GM19328 (cell line): Measurements from ENCODE around the gene ATP9B.
"Not testable (repeated sequence)": the region's sequence is repeated elsewhere in the genome, so short reads cannot be mapped to it uniquely, and the experiment has no call there.

ENCODE experiments used
- ATAC-seq: cut with Tn5 transposase; IDR thresholded peaks from one replicate; pipeline ENCODE4 v1.9.1; 2021; ENCODE audit warnings: mild to moderate bottlenecking, moderate library complexity; ENCODE audit not compliant: unreplicated experiment

The ATP9B gene

GRCh38 chr18:79069717-79070151 lies 540 bp downstream of the ATP9B start:
- no peak for ATAC-seq

- ATAC-seq = no peak
These were observed 1.3 kb downstream of the ATP9B start for GRCh38 chr18:79070486-79070885.

- ATAC-seq = no peak
These were observed 1.8 kb downstream of the ATP9B start for GRCh38 chr18:79071037-79071436.

DNA sequence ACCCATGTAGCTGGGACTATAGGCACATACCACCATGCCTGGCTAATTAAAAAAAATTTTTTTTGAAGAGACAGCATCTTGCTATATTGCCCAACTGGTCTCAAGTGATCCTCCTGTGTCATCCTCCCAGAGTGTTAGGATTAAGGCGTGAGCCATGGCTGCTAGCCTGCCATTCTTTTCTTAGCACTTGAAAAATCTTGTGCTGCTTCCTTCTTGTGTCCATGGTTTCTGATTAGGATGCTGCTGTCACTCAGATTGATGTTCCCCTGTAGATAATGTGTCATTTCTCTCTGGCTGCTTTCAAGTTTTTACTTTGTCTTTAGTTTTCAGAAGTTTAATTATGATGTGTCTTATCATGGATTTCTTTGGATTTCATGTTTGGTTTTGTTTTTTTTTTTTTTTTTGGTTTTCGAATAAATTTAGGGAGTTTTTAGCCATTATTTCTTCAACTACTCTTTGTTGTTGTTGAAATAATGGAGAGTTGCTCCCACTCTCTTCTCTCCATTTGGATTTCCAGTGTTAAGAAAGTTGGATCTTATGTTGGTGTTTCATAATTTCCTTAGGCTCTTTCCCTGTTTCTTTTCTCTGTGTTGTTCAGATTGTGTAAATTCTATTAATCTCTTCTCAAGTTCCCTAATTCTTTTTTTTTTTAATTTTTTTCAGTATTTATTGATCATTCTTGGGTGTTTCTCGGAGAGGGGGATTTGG lies 2.5 kb downstream of the ATP9B start:
- ATAC-seq = no peak

DNA sequence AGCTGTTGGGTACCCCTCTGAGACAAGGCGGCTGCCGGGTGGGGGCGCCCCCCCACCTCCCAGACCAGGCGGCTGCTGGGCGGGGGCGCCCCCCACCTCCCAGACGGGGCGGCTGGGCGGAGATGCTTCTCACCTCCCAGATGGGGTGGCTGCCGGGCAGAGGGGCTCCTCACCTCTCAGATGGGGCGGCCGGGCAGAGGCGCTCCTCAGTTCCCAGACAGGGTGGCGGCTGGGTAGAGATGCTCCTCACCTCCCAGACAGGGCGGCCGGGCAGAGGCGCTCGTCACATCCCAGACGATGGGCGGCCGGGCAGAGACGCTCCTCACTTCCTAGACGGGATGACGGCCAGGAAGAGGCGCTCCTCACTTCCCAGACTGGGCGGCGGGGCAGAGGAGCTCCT lies 3.5 kb downstream of the ATP9B start:
- not testable (repeated sequence) for ATAC-seq

DNA sequence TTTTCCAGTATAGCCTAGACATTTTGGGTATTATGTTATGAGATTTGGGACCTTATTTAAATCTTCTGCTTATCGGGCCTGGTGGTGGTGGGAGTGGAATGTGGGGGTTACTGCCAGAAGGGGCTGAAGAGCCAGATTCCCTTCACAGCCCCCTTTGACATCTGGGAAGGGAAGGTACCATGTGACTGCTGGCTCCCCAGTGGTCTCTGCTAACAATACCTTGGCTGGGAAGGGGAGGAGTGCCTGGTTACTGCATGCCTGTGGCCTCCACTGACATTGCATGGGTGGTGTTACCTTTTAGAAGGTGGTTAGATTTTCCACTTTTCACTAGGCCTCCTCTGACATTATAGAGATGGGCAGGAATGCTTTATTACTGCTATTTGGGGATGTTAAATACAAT lies 8.0 kb downstream of the ATP9B start:
- no peak for ATAC-seq

- not testable (repeated sequence) for ATAC-seq
These were observed 9.6 kb downstream of the ATP9B start for GRCh38 chr18:79078791-79079190.

DNA sequence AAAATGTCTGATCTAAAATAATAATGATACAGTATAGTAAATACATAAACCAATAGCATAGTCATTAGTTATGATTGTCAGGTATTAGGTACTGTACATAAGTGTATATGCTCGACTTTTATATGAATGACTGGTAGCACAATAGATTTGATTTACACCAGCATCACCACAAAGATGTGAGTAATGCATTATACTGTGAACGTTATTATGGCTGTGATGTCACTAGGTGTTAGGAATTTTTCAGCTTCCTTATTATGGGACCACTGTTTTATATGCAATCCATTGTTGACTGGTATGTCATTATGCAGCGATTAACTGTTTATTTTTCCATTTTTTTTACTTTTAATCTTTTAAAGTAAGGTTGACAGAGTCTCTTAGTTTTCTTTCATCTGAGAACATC lies 23.7 kb downstream of the ATP9B start:
- no peak for ATAC-seq

GRCh38 chr18:79093986-79094385 lies 24.8 kb downstream of the ATP9B start:
- no peak for ATAC-seq

- ATAC-seq = no peak
These were observed 26.0 kb downstream of the ATP9B start for GRCh38 chr18:79095216-79095615.

- ATAC-seq = no peak
These were observed 31.8 kb downstream of the ATP9B start for GRCh38 chr18:79100944-79101343.

- no peak for ATAC-seq
These were observed 33.7 kb downstream of the ATP9B start for GRCh38 chr18:79102886-79103285.

DNA sequence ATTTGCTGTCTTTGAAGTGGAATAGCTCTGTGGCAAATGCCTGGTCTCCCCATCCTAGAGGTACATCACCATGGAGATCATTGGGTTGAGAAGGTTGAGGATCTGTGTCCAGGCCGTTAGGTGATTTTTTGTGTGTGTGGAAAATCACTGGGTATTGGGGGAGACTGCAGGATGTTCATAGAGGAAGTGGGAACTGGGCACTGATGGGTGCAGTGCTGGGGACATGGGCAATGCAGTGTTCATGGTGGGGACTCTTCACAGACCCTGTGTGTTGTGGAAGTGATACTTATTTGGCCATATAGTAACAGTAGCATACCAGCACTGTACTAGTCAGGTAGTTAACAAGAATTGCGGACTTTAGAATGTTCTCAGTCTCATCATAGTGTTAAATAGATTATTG lies 34.9 kb downstream of the ATP9B start:
- no peak for ATAC-seq

DNA sequence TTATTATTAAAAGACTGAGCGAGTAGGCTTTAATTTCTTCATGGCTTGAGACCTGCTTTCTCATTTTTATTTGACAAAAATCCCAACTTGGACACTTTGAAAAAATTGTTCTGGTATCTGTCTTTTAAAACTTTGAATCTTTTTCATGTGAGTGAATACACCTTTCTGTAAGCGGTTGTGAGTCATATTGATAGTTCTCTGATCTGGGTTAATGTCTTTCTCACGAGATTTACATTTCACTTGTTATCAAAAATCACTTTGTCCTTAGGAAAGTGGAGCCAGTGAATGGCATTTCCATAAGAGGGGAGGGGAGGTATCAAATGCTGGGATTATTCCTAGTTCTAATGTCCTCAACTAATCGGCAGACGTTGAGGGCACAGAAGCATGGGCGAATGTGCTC lies 36.3 kb downstream of the ATP9B start:
- no peak for ATAC-seq

DNA sequence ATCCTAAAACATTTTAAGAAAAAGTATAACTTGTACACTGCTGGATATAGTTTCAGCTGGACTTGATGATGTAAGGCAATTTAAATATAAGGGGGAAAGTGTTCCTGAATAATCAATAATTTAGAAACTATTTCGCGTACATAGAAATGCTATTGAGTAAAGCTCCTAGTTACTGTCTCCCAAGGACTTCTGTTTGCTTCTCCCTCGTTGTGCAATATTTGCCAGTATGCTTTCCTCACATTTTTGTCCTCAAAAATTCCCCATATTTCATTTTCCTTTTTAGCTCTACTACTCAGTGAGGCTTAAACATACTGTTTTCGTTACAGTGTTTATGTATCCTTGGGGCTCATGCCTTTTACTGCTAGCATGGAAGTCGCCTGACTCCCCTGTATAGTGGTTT lies 36.9 kb downstream of the ATP9B start:
- ATAC-seq = no peak

DNA sequence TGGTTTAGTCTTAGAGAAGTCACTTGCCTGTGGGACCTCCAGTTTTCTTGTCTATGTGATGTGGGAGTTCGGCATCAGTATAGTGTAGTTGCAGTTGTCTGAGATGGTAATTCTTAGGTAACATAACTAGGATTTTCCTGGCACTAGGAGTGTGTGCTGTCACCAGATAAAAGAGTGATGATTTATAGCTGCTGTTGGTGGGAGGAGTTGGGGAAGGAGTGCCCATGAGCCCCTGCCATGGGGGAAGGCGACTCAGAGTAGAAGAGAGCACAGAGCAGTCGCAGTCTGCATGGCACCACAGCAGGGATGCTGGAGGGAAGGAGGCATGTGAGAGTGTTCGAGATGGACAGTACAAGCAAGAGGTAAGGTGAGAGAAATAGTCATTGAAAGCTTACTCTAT lies 38.7 kb downstream of the ATP9B start:
- no peak for ATAC-seq

DNA sequence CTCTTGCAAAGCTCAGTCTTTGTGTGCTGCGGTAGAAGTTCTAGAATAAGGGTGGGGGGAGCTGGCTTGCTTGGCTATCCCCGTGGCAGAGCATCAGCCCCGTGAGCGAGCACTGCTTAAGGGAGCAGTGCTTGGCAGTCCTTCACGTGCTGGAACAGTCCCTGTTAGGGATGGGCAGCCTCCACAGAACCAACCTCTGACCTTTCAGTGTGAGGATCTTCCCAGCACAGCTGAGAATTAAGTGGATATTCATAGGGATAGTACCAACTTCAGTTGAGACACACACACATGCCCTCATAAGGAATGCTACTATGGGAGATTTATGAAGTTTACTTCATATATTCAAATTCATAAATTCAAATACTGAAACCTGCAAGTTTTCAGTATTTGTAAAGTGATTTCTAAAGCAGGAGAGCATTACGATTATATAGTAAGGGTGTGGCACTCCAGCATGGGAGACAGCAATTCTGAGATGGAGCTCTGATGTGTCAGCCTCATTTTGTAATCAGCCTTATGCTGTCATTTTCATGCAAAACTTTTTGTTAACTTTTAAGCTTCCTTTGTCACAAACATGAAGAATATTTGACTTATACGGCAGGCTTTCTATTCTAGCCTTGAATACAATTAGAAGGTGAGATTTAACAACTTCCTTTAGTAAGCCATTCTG lies 39.5 kb downstream of the ATP9B start:
- no peak for ATAC-seq

DNA sequence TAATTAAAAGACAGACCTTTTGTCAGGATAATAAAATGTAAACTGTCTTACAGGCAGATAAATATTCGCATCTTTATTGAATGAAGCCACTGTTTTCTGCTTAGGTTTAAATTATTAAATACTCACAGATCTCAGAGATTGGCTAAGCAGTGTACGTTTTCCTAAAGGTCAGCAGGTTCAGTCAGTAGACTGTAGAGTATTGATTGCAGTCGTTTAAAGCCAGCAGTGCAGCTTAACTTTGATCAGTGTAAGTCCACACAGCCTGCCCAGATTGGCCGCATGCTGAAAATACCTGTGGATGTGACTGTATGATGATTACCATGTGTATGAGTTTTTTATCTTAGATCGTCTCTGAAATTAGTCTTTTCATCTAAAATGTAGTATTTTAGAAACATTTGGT lies 42.3 kb downstream of the ATP9B start:
- ATAC-seq = no peak

GRCh38 chr18:79117385-79117784 lies 48.2 kb downstream of the ATP9B start:
- no peak for ATAC-seq

DNA sequence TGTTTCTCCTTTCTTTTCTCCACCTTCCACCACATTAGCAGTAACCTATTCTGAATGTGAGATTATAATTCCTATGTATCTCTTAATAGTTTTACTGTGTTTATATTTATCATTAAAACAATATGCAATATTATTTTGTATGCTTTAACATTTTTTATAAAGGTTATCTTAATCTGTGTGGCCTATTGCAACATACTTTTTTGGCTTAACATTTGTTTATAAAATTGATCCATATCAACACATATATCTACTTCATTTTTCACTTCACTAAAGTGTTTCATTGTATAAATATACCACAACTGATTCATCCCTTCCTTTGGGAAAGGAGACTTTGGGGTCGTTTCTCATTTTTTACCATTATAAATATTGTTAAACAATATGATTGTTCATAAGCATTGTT lies 48.6 kb downstream of the ATP9B start:
- ATAC-seq = no peak

- no peak for ATAC-seq
These were observed 49.6 kb downstream of the ATP9B start for GRCh38 chr18:79118797-79119196.

GRCh38 chr18:79121746-79122474 lies 52.7 kb downstream of the ATP9B start:
- ATAC-seq = no peak
